MV-4-11 (cell line): ENCODE measurements around the gene INSYN1.

Source experiments
- DNase-seq: peaks from one replicate; lab custom pipeline; 2025; lab: John Stamatoyannopoulos, UW

INSYN1 gene

GRCh38 chr15:73777741-73778140, 24.6 kb upstream of the INSYN1 start:
- DNase-seq = no peak

GRCh38 chr15:73773428-73773827, 20.3 kb upstream of the INSYN1 start:
- DNase-seq = no peak

- no peak for DNase-seq
These were observed 18.4 kb upstream of the INSYN1 start for GRCh38 chr15:73771385-73772045.

- DNase-seq = no peak
These were observed 16.9 kb upstream of the INSYN1 start for GRCh38 chr15:73770050-73770449.

- no peak for DNase-seq
These were observed 14.8 kb upstream of the INSYN1 start for GRCh38 chr15:73767806-73768501.

GRCh38 chr15:73766598-73766997, 13.4 kb upstream of the INSYN1 start:
- DNase-seq = no peak

GRCh38 chr15:73765778-73766177, 12.6 kb upstream of the INSYN1 start:
- DNase-seq = no peak

- no peak for DNase-seq
These were observed 10.8 kb upstream of the INSYN1 start for GRCh38 chr15:73763931-73764330.

- no peak for DNase-seq
These were observed 7.5 kb upstream of the INSYN1 start for GRCh38 chr15:73760330-73761329.

GRCh38 chr15:73758461-73758860, 5.3 kb upstream of the INSYN1 start:
- DNase-seq = peak; percentile 9

GRCh38 chr15:73757571-73757970, 4.4 kb upstream of the INSYN1 start:
- no peak for DNase-seq

GRCh38 chr15:73756947-73757513, 3.9 kb upstream of the INSYN1 start:
- no peak for DNase-seq

- DNase-seq = no peak
These were observed 3.2 kb upstream of the INSYN1 start for GRCh38 chr15:73756390-73756789.

GRCh38 chr15:73755946-73756345, 2.8 kb upstream of the INSYN1 start:
- no peak for DNase-seq

- no peak for DNase-seq
These were observed 2.3 kb upstream of the INSYN1 start for GRCh38 chr15:73755481-73755880.

GRCh38 chr15:73754461-73754860, 1.3 kb upstream of the INSYN1 start:
- peak; percentile 64 for DNase-seq

GRCh38 chr15:73752806-73753193, 351 bp downstream of the INSYN1 start:
- no peak for DNase-seq

- no peak for DNase-seq
These were observed 999 bp downstream of the INSYN1 start for GRCh38 chr15:73751899-73752805.

- DNase-seq = no peak
These were observed 1.6 kb downstream of the INSYN1 start for GRCh38 chr15:73751511-73751898.

GRCh38 chr15:73750951-73751350, 2.2 kb downstream of the INSYN1 start:
- DNase-seq = no peak

- DNase-seq = no peak
These were observed 2.7 kb downstream of the INSYN1 start for GRCh38 chr15:73750438-73750837.
